SK-N-SH (cell line): Measurements from ENCODE around the gene SLCO3A1. TPM values are rescaled to one million over a fixed set of nuclear protein-coding genes. Genes with fewer than 3 reads are reported as not detected.

Experiments used
- CTCF ChIA-PET: fragments of 300-600, 350-600 bp; formaldehyde crosslinking; extraction: SDS; loops from one replicate; lab custom pipeline; 2021; lab: Yijun Ruan, JAX
- POLR2A ChIA-PET: fragments of 350-600 bp; sonication (Branson Sonifier 250); formaldehyde crosslinking; extraction: SDS; loops from one replicate; lab custom pipeline; 2020; ENCODE audit warnings: antibody characterized with exemption, inconsistent platforms; lab: Yijun Ruan, JAX
- DNase-seq: peaks from one replicate; pipeline ENCODE4 v3.0.0; 2012
- H2AFZ ChIP-seq: fragments of 200-600 bp; sonication (generic); 2 replicates; pipeline ENCODE4 v1.8.1; 2016; ENCODE audit warnings: antibody characterized with exemption, mild to moderate bottlenecking, low read depth
- H3F3A ChIP-seq: fragments of 200-600 bp; sonication (generic); replicated peaks from 2 replicates; pipeline ENCODE3; 2016; ENCODE audit warnings: antibody characterized with exemption, mild to moderate bottlenecking; ENCODE audit not compliant: insufficient read depth
- H3K27ac ChIP-seq, 2 experiments: fragments of 200-500 bp in 1 of 2; fragments of 200-600 bp in 1 of 2; sonication (Bioruptor generic) in 1 of 2; sonication (generic), shearing (Covaris generic) in 1 of 2; 2 replicates each; pipeline versions ENCODE4 v1.5.1 to v1.6.1; 2014 to 2016; ENCODE audit warnings: low read depth in 2 of 2, inconsistent platforms in 1 of 2, low read length in 1 of 2, mild to moderate bottlenecking in 1 of 2, mixed read lengths in 1 of 2
- H3K27me3 ChIP-seq: fragments of 200-600 bp; sonication (generic), shearing (Covaris generic); 2 replicates; pipeline ENCODE4 v1.6.1; 2016; ENCODE audit warnings: mixed run types; ENCODE audit not compliant: insufficient read depth
- H3K36me3 ChIP-seq, 2 experiments: fragments of 200-500 bp in 1 of 2; fragments of 200-600 bp in 1 of 2; sonication (Bioruptor generic) in 1 of 2; sonication (generic) in 1 of 2; replicated peaks in 1 of 2; 2 replicates each; pipeline versions ENCODE3 to v1.5.1; 2014 to 2016; ENCODE audit warnings: low read length in 1 of 2, mild to moderate bottlenecking in 1 of 2; ENCODE audit not compliant: insufficient read depth in 2 of 2, control insufficient read depth in 1 of 2
- H3K4me1 ChIP-seq, 2 experiments: fragments of 200-500 bp in 1 of 2; fragments of 200-600 bp in 1 of 2; sonication (Bioruptor generic) in 1 of 2; sonication (generic), shearing (Covaris generic) in 1 of 2; 2 replicates each; pipeline versions ENCODE4 v1.5.1 to v1.6.1; 2014 to 2016; ENCODE audit warnings: low read depth in 1 of 2, low read length in 1 of 2, mixed run types in 1 of 2; ENCODE audit not compliant: insufficient read depth in 2 of 2, control insufficient read depth in 1 of 2
- H3K4me2 ChIP-seq: fragments of 200-600 bp; sonication (generic), shearing (Covaris generic); 2 replicates; pipeline ENCODE4 v1.6.1; 2017; ENCODE audit warnings: mixed run types
- H3K4me3 ChIP-seq, 2 experiments: fragments of 200-500 bp in 1 of 2; fragments of 200-600 bp in 1 of 2; sonication (Bioruptor generic) in 1 of 2; sonication (generic), shearing (Covaris generic) in 1 of 2; 2 replicates each; pipeline versions ENCODE4 v1.5.1 to v1.8.1; 2014 to 2016; ENCODE audit warnings: low read depth in 2 of 2, inconsistent platforms in 1 of 2, low read length in 1 of 2, mild to moderate bottlenecking in 1 of 2, mixed read lengths in 1 of 2, moderate library complexity in 1 of 2
- H3K79me2 ChIP-seq: fragments of 200-600 bp; sonication (generic); 2 replicates; pipeline ENCODE4 v1.8.1; 2017; ENCODE audit warnings: mild to moderate bottlenecking; ENCODE audit not compliant: insufficient read depth
- H3K9ac ChIP-seq: fragments of 200-600 bp; sonication (generic); 2 replicates; pipeline ENCODE4 v1.6.1; 2017; ENCODE audit warnings: mixed run types
- H3K9me2 ChIP-seq: fragments of 200-600 bp; sonication (generic); 2 replicates; pipeline ENCODE4 v1.6.1; 2017; ENCODE audit warnings: mixed run types
- H3K9me3 ChIP-seq: fragments of 200-600 bp; sonication (generic); 2 replicates; pipeline ENCODE4 v1.6.1; 2017; ENCODE audit warnings: mixed run types, mild to moderate bottlenecking, moderate library complexity
- H4K20me1 ChIP-seq: fragments of 200-600 bp; sonication (generic); 2 replicates; pipeline ENCODE4 v1.6.1; 2017; ENCODE audit warnings: mild to moderate bottlenecking, mixed run types; ENCODE audit not compliant: insufficient read depth
- GATA2 ChIP-seq: sonication (generic); formaldehyde crosslinking; IDR thresholded peaks from 2 replicates; pipeline ENCODE4 v1.5.0; 2020; ENCODE audit warnings: mild to moderate bottlenecking, missing genetic modification reagents
- IRF3 ChIP-seq: fragments of 150-350 bp; IDR thresholded peaks from 2 replicates; pipeline ENCODE4 v1.6.1; 2016; ENCODE audit warnings: mild to moderate bottlenecking, low read depth, low read length
- JUND ChIP-seq: IDR thresholded peaks from 2 replicates; pipeline ENCODE4 v1.4.0; 2012
- MAX ChIP-seq: IDR thresholded peaks from 2 replicates; pipeline ENCODE4 v1.4.0; 2012; ENCODE audit warnings: low read depth
- MEF2A ChIP-seq: IDR thresholded peaks from 2 replicates; pipeline ENCODE4 v1.4.0; 2012; ENCODE audit warnings: low read depth, borderline replicate concordance
- MXI1 ChIP-seq: IDR thresholded peaks from 2 replicates; pipeline ENCODE4 v1.6.1; 2012; ENCODE audit warnings: mild to moderate bottlenecking, low read depth, low read length, improper control_type of control experiment
- NRF1 ChIP-seq: IDR thresholded peaks from 2 replicates; pipeline ENCODE4 v1.6.1; 2012; ENCODE audit warnings: low read depth, mild to moderate bottlenecking, low read length
- PBX3 ChIP-seq: IDR thresholded peaks from 2 replicates; pipeline ENCODE4; 2012
- POLR2AphosphoS5 ChIP-seq: IDR thresholded peaks from 2 replicates; pipeline ENCODE4 v1.6.1; 2012; ENCODE audit warnings: low read depth, low read length
- RAD21 ChIP-seq: IDR thresholded peaks from 2 replicates; pipeline ENCODE4 v1.6.1; 2012; ENCODE audit warnings: mild to moderate bottlenecking, low read length
- REST ChIP-seq: IDR thresholded peaks from 2 replicates; pipeline ENCODE4 v1.6.1; 2012; ENCODE audit warnings: mild to moderate bottlenecking, low read depth, low read length, moderate library complexity
- SMC3 ChIP-seq: IDR thresholded peaks from 2 replicates; pipeline ENCODE4 v1.6.1; 2012; ENCODE audit warnings: low read depth, low read length, improper control_type of control experiment
- TAF1 ChIP-seq: IDR thresholded peaks from 2 replicates; pipeline ENCODE4 v1.6.1; 2012; ENCODE audit warnings: low read depth, mild to moderate bottlenecking, low read length, moderate library complexity, borderline replicate concordance
- TCF12 ChIP-seq: IDR thresholded peaks from 2 replicates; pipeline ENCODE4 v1.4.0; 2012
- TEAD4 ChIP-seq: IDR thresholded peaks from 2 replicates; pipeline ENCODE4 v1.4.0; 2012; ENCODE audit warnings: mild to moderate bottlenecking, borderline replicate concordance; ENCODE audit not compliant: insufficient read depth
- USF1 ChIP-seq: IDR thresholded peaks from 2 replicates; pipeline ENCODE4 v1.4.0; 2012; ENCODE audit warnings: low read depth, borderline replicate concordance
- YY1 ChIP-seq: IDR thresholded peaks from 2 replicates; pipeline ENCODE4 v1.4.0; 2012; ENCODE audit warnings: low read depth, mild to moderate bottlenecking
- ZBTB33 ChIP-seq: IDR thresholded peaks from 2 replicates; pipeline ENCODE4 v1.4.0; 2012; ENCODE audit warnings: low read depth, borderline replicate concordance
- WGBS: methylation state at CpG from one replicate; pipeline ENCODE4 v1.1.6; 2017; ENCODE audit warnings: low lambda C conversion rate; 5-methylcytosine and 5-hydroxymethylcytosine counted together
- polyA plus RNA-seq, 3 experiments: library from polyadenylated mRNA; depleted of rRNA; stranded (reverse); fragments of >200 nt; gene quantifications; 2 replicates each; pipeline ENCODE4 v1.2.3, GENCODE V29; 2012

SLCO3A1 gene
- polyA plus RNA-seq, 1 of the 3 experiments (the other 2 are of a cell fraction) = 19.7 TPM

GRCh38 chr15:92033723-92034122 is 180.2 kb downstream of the SLCO3A1 start:
- Histone ChIP-seq H3K27me3 (no peaks in the 10 kb centered on the region), H2AFZ (no peak overlapping the region), H3K4me1 (peaks cover 0 to 7% of the 10 kb centered on the region in 2 experiments; a peak in 1 of 4 replicates), H3K9ac (no peak overlapping the region), H4K20me1 (peaks cover 4% of the 10 kb centered on the region; the same call in 1 of the 2 replicates), H3K4me3 (no peak overlapping the region), H3K9me3 (no peaks in the 10 kb centered on the region), H3K27ac (no peak overlapping the region), H3K36me3 (no peaks in the 10 kb centered on the region), H3F3A (no peaks in the 10 kb centered on the region), H3K9me2 (no peaks in the 10 kb centered on the region), H3K4me2 (no peak overlapping the region), H3K79me2 (peaks cover 3% of the 10 kb centered on the region; the same call in 1 of the 2 replicates)
- no peak for TF ChIP-seq TEAD4
- TF ChIP-seq ZBTB33 = no peak
- TF ChIP-seq PBX3 = no peak
- TF ChIP-seq NRF1 = no peak
- no peak for TF ChIP-seq REST
- no peak for TF ChIP-seq YY1
- TF ChIP-seq TCF12 = no peak
- DNase-seq = no peak
- ChIA-PET CTCF (no interaction called here), POLR2A (no interaction called here)
- WGBS = 88% methylated on average over 8 of the region's 8 CpGs

GRCh38 chr15:92034227-92034626 is 180.7 kb downstream of the SLCO3A1 start:
- no peak overlapping the region for H3K4me3 ChIP-seq
- no peaks in the 10 kb centered on the region for H3F3A ChIP-seq
- no peaks in the 10 kb centered on the region for H3K9me2 ChIP-seq
- no peak overlapping the region for H3K9ac ChIP-seq
- WGBS = 79% methylated on average over 7 of the region's 7 CpGs
- ChIA-PET POLR2A (no interaction called here), CTCF (no interaction called here)
- DNase-seq = no peak
- peaks cover 4% of the 10 kb centered on the region; the same call in 1 of the 2 replicates for H4K20me1 ChIP-seq
- no peak overlapping the region for H2AFZ ChIP-seq
- H3K27ac ChIP-seq = no peak overlapping the region
- H3K4me1 ChIP-seq = peaks cover 0 to 5% of the 10 kb centered on the region in 2 experiments; a peak in 1 of 4 replicates
- H3K9me3 ChIP-seq = no peaks in the 10 kb centered on the region
- H3K27me3 ChIP-seq = no peaks in the 10 kb centered on the region
- no peak overlapping the region for H3K4me2 ChIP-seq
- peaks cover 3% of the 10 kb centered on the region; the same call in 1 of the 2 replicates for H3K79me2 ChIP-seq
- no peaks in the 10 kb centered on the region for H3K36me3 ChIP-seq
- TF ChIP-seq TAF1 = no peak
- TF ChIP-seq POLR2AphosphoS5 = no peak
- TF ChIP-seq MAX = no peak
- TF ChIP-seq USF1 = no peak
- TF ChIP-seq SMC3 = no peak
- no peak for TF ChIP-seq GATA2 (CRISPR knock-in tag)
- no peak for TF ChIP-seq RAD21
- no peak for TF ChIP-seq JUND
- no peak for TF ChIP-seq IRF3
- TF ChIP-seq YY1 = no peak
- TF ChIP-seq MEF2A = no peak
- no peak for TF ChIP-seq PBX3
- no peak for TF ChIP-seq MXI1
- TF ChIP-seq TEAD4 = no peak
